HUES48 (cell line): Measurements from ENCODE around the gene PIK3R4.

Experiments
- H3K27ac ChIP-seq: one replicate; pipeline ENCODE4 v1.7.0; 2013; ENCODE audit warnings: low read depth, low read length, inconsistent platforms
- H3K27me3 ChIP-seq: 2 replicates; pipeline ENCODE4 v1.6.1; 2013; ENCODE audit warnings: mild to moderate bottlenecking, low read length; ENCODE audit not compliant: control insufficient read depth, insufficient read depth
- H3K36me3 ChIP-seq: 2 replicates; pipeline ENCODE4 v1.6.1; 2013; ENCODE audit warnings: low read length; ENCODE audit not compliant: control insufficient read depth, insufficient read depth
- H3K4me1 ChIP-seq: 2 replicates; pipeline ENCODE4 v1.6.1; 2013; ENCODE audit warnings: mild to moderate bottlenecking, low read length; ENCODE audit not compliant: control insufficient read depth, insufficient read depth
- H3K4me3 ChIP-seq: 2 replicates; pipeline ENCODE4 v1.5.1; 2013; ENCODE audit warnings: mild to moderate bottlenecking, low read depth, low read length
- H3K9ac ChIP-seq: 2 replicates; pipeline ENCODE4 v1.6.1; 2013; ENCODE audit warnings: mild to moderate bottlenecking, low read depth, low read length, moderate library complexity
- H3K9me3 ChIP-seq: 2 replicates; pipeline ENCODE4 v1.6.1; 2013; ENCODE audit warnings: low read length; ENCODE audit not compliant: control insufficient read depth, insufficient read depth

The PIK3R4 gene

GRCh38 chr3:130661140-130661891, 85.3 kb downstream of the PIK3R4 start:
- no peaks in the 10 kb centered on the region for H3K9me3 ChIP-seq
- no peaks in the 10 kb centered on the region for H3K4me1 ChIP-seq
- H3K4me3 ChIP-seq = no peak overlapping the region
- H3K36me3 ChIP-seq = no peaks in the 10 kb centered on the region
- no peak overlapping the region for H3K9ac ChIP-seq
- no peak overlapping the region for H3K27ac ChIP-seq
- H3K27me3 ChIP-seq = no peaks in the 10 kb centered on the region

- Histone ChIP-seq H3K9me3 (no peaks in the 10 kb centered on the region), H3K36me3 (no peaks in the 10 kb centered on the region), H3K4me1 (no peaks in the 10 kb centered on the region), H3K4me3 (no peak overlapping the region), H3K27ac (no peak overlapping the region), H3K9ac (no peak overlapping the region), H3K27me3 (no peaks in the 10 kb centered on the region)
Observed at GRCh38 chr3:130659911-130660310, 86.7 kb downstream of the PIK3R4 start.

DNA sequence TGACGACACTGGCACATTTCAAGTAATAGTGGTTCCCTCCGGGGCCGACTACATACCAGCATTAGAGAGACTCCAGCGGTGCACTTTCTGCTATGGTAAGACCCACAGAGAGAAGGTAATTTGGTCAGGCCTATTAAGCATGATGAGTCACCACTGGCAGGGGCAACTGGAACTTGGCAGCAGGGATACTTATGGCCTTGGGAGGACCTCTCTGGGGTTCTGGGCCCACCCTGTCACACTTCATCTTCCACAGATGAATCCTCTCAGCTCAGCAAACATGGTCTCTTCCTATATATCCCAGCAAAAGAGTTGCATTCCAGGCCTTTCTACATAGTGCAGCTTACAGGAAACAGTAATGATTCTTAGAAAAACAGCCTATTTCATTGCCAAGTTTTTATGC, 88.0 kb downstream of the PIK3R4 start:
- Histone ChIP-seq H3K27ac (no peak overlapping the region), H3K27me3 (no peaks in the 10 kb centered on the region), H3K9me3 (no peaks in the 10 kb centered on the region), H3K9ac (no peak overlapping the region), H3K36me3 (no peaks in the 10 kb centered on the region), H3K4me1 (no peaks in the 10 kb centered on the region), H3K4me3 (no peak overlapping the region)

GRCh38 chr3:130656627-130657026, 90.0 kb downstream of the PIK3R4 start:
- Histone ChIP-seq H3K4me1 (no peaks in the 10 kb centered on the region), H3K27me3 (no peaks in the 10 kb centered on the region), H3K9me3 (no peaks in the 10 kb centered on the region), H3K4me3 (no peak overlapping the region), H3K9ac (no peak overlapping the region), H3K36me3 (no peaks in the 10 kb centered on the region), H3K27ac (no peak overlapping the region)

DNA sequence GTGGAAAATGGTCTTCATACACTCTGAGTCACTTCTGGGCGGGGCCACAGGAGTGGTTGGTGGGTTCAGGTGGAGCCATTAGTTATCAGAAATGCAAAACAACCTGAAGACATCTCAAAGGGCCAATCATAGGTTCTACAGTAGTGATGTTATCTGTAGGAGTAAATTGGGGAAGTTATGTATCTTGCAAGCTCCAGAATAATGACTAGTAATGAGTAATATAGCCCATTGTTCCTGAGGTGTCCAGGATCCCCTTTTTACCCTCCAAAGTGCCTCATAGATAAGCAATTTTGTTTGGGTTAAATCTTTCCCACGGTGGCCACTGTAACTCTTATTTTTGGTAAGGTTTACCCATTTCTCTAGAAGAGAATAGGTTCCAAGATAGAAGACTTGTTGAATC, 91.7 kb downstream of the PIK3R4 start:
- H3K27ac ChIP-seq = no peak overlapping the region
- no peaks in the 10 kb centered on the region for H3K36me3 ChIP-seq
- no peaks in the 10 kb centered on the region for H3K9me3 ChIP-seq
- no peaks in the 10 kb centered on the region for H3K4me1 ChIP-seq
- H3K4me3 ChIP-seq = no peak overlapping the region
- H3K27me3 ChIP-seq = no peaks in the 10 kb centered on the region
- H3K9ac ChIP-seq = no peak overlapping the region

DNA sequence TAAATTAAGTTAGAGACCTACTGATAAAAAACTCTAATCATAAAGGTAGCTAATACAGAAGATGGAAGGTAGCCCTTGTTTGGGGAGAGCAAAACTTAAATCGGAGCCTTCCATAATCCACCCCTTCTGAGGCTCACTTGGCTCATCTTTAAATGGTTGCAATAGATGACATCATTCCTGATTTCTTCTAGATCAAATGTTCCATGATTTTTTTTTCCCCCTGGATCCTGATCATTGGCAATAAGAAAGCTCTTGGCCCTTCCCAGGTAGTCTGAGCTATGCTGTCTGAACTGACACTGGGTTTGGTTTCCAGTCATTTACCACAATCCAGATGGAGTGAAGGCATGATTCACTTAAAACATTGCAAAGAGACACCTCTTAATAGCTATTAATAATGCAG, 92.5 kb downstream of the PIK3R4 start:
- no peak overlapping the region for H3K4me3 ChIP-seq
- no peaks in the 10 kb centered on the region for H3K4me1 ChIP-seq
- no peaks in the 10 kb centered on the region for H3K9me3 ChIP-seq
- no peak overlapping the region for H3K9ac ChIP-seq
- H3K36me3 ChIP-seq = no peaks in the 10 kb centered on the region
- H3K27me3 ChIP-seq = no peaks in the 10 kb centered on the region
- no peak overlapping the region for H3K27ac ChIP-seq

GRCh38 chr3:130649061-130649654, 97.5 kb downstream of the PIK3R4 start:
- H3K27ac ChIP-seq = no peak overlapping the region

GRCh38 chr3:130648293-130648692, 98.3 kb downstream of the PIK3R4 start:
- Histone ChIP-seq H3K27ac (no peak overlapping the region), H3K4me1 (no peaks in the 10 kb centered on the region), H3K9me3 (no peaks in the 10 kb centered on the region), H3K36me3 (no peaks in the 10 kb centered on the region), H3K9ac (no peak overlapping the region), H3K27me3 (no peaks in the 10 kb centered on the region), H3K4me3 (no peak overlapping the region)

More at GRCh38 chr3:130649061-130649654, 97.5 kb downstream of the PIK3R4 start:
- no peak overlapping the region for H3K4me3 ChIP-seq
- H3K4me1 ChIP-seq = no peaks in the 10 kb centered on the region
- H3K9ac ChIP-seq = no peak overlapping the region
- H3K27me3 ChIP-seq = no peaks in the 10 kb centered on the region
- no peaks in the 10 kb centered on the region for H3K9me3 ChIP-seq
- no peaks in the 10 kb centered on the region for H3K36me3 ChIP-seq

GRCh38 chr3:130645261-130645660, 101.4 kb downstream of the PIK3R4 start:
- H3K36me3 ChIP-seq = no peaks in the 10 kb centered on the region
- H3K9me3 ChIP-seq = no peaks in the 10 kb centered on the region
- H3K4me3 ChIP-seq = no peak overlapping the region
- H3K9ac ChIP-seq = no peak overlapping the region
- no peaks in the 10 kb centered on the region for H3K27me3 ChIP-seq
- no peak overlapping the region for H3K27ac ChIP-seq
- H3K4me1 ChIP-seq = no peaks in the 10 kb centered on the region

DNA sequence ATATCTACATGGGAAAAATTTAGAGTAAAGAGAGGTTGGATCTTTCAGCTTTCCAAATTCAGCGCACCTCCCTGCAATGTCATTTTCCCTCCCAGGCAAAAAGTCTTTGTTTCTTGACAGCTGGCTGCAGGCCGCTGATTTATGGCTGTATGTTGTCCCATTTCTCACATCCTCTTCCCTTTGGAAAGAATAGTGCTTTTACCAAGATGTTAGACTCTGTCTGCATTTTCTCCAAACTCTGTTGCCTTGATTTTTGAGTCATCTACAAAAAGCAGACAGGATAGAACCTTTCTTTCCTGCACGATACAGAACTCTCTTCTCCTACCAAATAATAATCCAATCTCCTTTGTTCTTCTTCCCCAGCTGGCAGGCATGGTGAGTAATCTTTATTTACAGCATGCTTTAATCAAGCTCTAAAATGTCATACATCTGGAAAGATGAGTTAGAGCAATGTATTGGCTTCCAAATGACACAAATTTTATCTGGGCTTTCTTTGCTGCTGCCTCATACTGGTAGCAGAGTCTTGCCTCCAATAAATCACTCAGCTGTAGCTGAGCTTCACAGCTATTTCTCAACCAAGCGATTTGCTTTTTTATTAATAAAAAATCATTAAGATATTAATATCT, 101.9 kb downstream of the PIK3R4 start:
- H3K9me3 ChIP-seq = no peaks in the 10 kb centered on the region
- H3K4me1 ChIP-seq = no peaks in the 10 kb centered on the region
- H3K9ac ChIP-seq = no peak overlapping the region
- no peaks in the 10 kb centered on the region for H3K27me3 ChIP-seq
- H3K27ac ChIP-seq = no peak overlapping the region
- no peak overlapping the region for H3K4me3 ChIP-seq
- no peaks in the 10 kb centered on the region for H3K36me3 ChIP-seq

- Histone ChIP-seq H3K4me1 (no peaks in the 10 kb centered on the region), H3K4me3 (no peak overlapping the region), H3K27me3 (no peaks in the 10 kb centered on the region), H3K27ac (no peak overlapping the region), H3K9me3 (no peaks in the 10 kb centered on the region), H3K9ac (no peak overlapping the region), H3K36me3 (no peaks in the 10 kb centered on the region)
Observed at GRCh38 chr3:130640027-130640426, 106.6 kb downstream of the PIK3R4 start.
